Ishikawa (cell line): Measurements from ENCODE around the gene KIF6.

Experiments
- CEBPB ChIP-seq: IDR thresholded peaks from 2 replicates; pipeline ENCODE4 v1.6.1; 2012
- EGR1 ChIP-seq: IDR thresholded peaks from 2 replicates; pipeline ENCODE4 v1.6.1; 2012
- EP300 ChIP-seq: IDR thresholded peaks from 2 replicates; pipeline ENCODE4 v1.6.1; 2012; ENCODE audit warnings: borderline replicate concordance
- FOXM1 ChIP-seq: IDR thresholded peaks from 2 replicates; pipeline ENCODE4 v1.6.1; 2012; ENCODE audit warnings: low read depth, borderline replicate concordance
- MAX ChIP-seq: IDR thresholded peaks from 2 replicates; pipeline ENCODE4 v1.6.1; 2012
- NFIC ChIP-seq: IDR thresholded peaks from 2 replicates; pipeline ENCODE4 v1.6.1; 2012
- RAD21 ChIP-seq: IDR thresholded peaks from 2 replicates; pipeline ENCODE4 v1.6.1; 2012; ENCODE audit warnings: low read depth
- TAF1 ChIP-seq: IDR thresholded peaks from 2 replicates; pipeline ENCODE4 v1.6.1; 2012; ENCODE audit warnings: low read depth, mild to moderate bottlenecking
- TCF12 ChIP-seq: IDR thresholded peaks from 2 replicates; pipeline ENCODE4 v1.6.1; 2012; ENCODE audit warnings: low read depth
- TEAD4 ChIP-seq: IDR thresholded peaks from 2 replicates; pipeline ENCODE4 v1.6.1; 2012
- YY1 ChIP-seq: IDR thresholded peaks from 2 replicates; pipeline ENCODE4 v1.6.1; 2012; ENCODE audit warnings: low read depth
- ZBTB7A ChIP-seq: IDR thresholded peaks from 2 replicates; pipeline ENCODE4 v1.6.1; 2012; ENCODE audit warnings: low read depth

GRCh38 chr6:39602601-39603519, 122.3 kb downstream of the KIF6 start:
- TF ChIP-seq TEAD4 (no peak), EGR1 (no peak), EP300 (no peak), YY1 (no peak), ZBTB7A (no peak), FOXM1 (no peak), TAF1 (no peak), TCF12 (no peak), RAD21 (no peak), MAX (no peak), NFIC (no peak), CEBPB (no peak)
